Smooth muscle cell (in vitro differentiated cells): ENCODE results near the gene PLVAP. TPM values are rescaled to one million over a fixed set of nuclear protein-coding genes. Genes with fewer than 3 reads are reported as not detected.

Experiments used
- DNase-seq: peaks from one replicate; lab custom pipeline; 2025; ENCODE audit not compliant: unreplicated experiment; lab: John Stamatoyannopoulos, UW
- H2AFZ ChIP-seq: fragments of 200-600 bp; sonication (generic); 2 replicates; pipeline ENCODE4 v1.6.0; 2016; ENCODE audit warnings: antibody characterized with exemption, low read depth, mild to moderate bottlenecking
- H3F3A ChIP-seq: fragments of 200-600 bp; sonication (generic); 2 replicates; pipeline ENCODE4 v1.6.0; 2017; ENCODE audit warnings: antibody characterized with exemption, low read depth
- H3K27ac ChIP-seq: fragments of 200-600 bp; sonication (generic); 2 replicates; pipeline ENCODE4 v1.5.1; 2016; ENCODE audit warnings: low read depth, mild to moderate bottlenecking
- H3K27me3 ChIP-seq: fragments of 200-600 bp; sonication (generic); 2 replicates; pipeline ENCODE4 v1.6.1; 2016; ENCODE audit warnings: low read depth, mild to moderate bottlenecking
- H3K36me3 ChIP-seq: fragments of 200-600 bp; sonication (generic); 2 replicates; pipeline ENCODE4 v1.5.1; 2016; ENCODE audit warnings: low read depth
- H3K4me1 ChIP-seq: fragments of 200-600 bp; sonication (generic); 2 replicates; pipeline ENCODE4 v1.5.1; 2016; ENCODE audit warnings: low read depth
- H3K4me2 ChIP-seq: fragments of 200-600 bp; sonication (generic); 2 replicates; pipeline ENCODE4 v1.6.0; 2016; ENCODE audit warnings: mild to moderate bottlenecking
- H3K4me3 ChIP-seq: fragments of 200-600 bp; sonication (generic); 2 replicates; pipeline ENCODE4 v1.5.1; 2016; ENCODE audit warnings: mild to moderate bottlenecking
- H3K79me2 ChIP-seq: fragments of 200-600 bp; sonication (generic); 2 replicates; pipeline ENCODE4 v1.6.0; 2016; ENCODE audit warnings: low read depth, mild to moderate bottlenecking
- H3K9ac ChIP-seq: fragments of 200-600 bp; sonication (generic); 2 replicates; pipeline ENCODE4 v1.6.0; 2016; ENCODE audit warnings: low read depth
- H3K9me3 ChIP-seq: fragments of 200-600 bp; sonication (generic); replicated peaks from 2 replicates; pipeline ENCODE4 v1.5.1; 2016; ENCODE audit warnings: low read depth
- H4K20me1 ChIP-seq: fragments of 200-600 bp; sonication (generic); 2 replicates; pipeline ENCODE4 v1.6.0; 2016; ENCODE audit warnings: low read depth
- WGBS: methylation state at CpG from one replicate; pipeline ENCODE4 v1.1.7; 2016; ENCODE audit warnings: low lambda C conversion rate; 5-methylcytosine and 5-hydroxymethylcytosine counted together
- polyA plus RNA-seq: library from polyadenylated mRNA; unstranded; fragments of >200 nt; fragmentation: Nextera tagmentation; extraction: Ambion mirVana; gene quantifications from 2 replicates; pipeline ENCODE4 v1.2.1, GENCODE V29; 2016
- total RNA-seq: library from RNA; depleted of rRNA; stranded (reverse); fragments of >200 nt; gene quantifications from 2 replicates; pipeline ENCODE4 v1.2.3, GENCODE V29; 2014
- TF ChIP-seq, protein P1 (sequence below): fragments of 200-600 bp; sonication (generic); IDR thresholded peaks from 2 replicates; pipeline ENCODE4 v1.5.1; 2017; ENCODE audit warnings: borderline replicate concordance, mild to moderate bottlenecking, antibody characterized with exemption; ENCODE audit not compliant: insufficient read depth, poor library complexity, severe bottlenecking

PLVAP gene
- total and polyA plus RNA-seq, 2 experiments from 2014 or later, result not detected

GRCh38 chr19:17303940-17304267 is 73.2 kb downstream of the PLVAP start:
- H2AFZ ChIP-seq, result no peak overlapping the region
- no peak overlapping the region for H3K9ac ChIP-seq
- H3K4me1 ChIP-seq, result peaks cover 8% of the 10 kb centered on the region
- peak overlapping the region; percentile 94 for H3K4me2 ChIP-seq
- peaks cover 5% of the 10 kb centered on the region for H3F3A ChIP-seq
- no peaks in the 10 kb centered on the region for H3K9me3 ChIP-seq
- no peaks in the 10 kb centered on the region for H3K79me2 ChIP-seq
- H4K20me1 ChIP-seq, result no peaks in the 10 kb centered on the region
- no peak overlapping the region for H3K4me3 ChIP-seq
- no peak for DNase-seq
- TF ChIP-seq, protein P1, sequence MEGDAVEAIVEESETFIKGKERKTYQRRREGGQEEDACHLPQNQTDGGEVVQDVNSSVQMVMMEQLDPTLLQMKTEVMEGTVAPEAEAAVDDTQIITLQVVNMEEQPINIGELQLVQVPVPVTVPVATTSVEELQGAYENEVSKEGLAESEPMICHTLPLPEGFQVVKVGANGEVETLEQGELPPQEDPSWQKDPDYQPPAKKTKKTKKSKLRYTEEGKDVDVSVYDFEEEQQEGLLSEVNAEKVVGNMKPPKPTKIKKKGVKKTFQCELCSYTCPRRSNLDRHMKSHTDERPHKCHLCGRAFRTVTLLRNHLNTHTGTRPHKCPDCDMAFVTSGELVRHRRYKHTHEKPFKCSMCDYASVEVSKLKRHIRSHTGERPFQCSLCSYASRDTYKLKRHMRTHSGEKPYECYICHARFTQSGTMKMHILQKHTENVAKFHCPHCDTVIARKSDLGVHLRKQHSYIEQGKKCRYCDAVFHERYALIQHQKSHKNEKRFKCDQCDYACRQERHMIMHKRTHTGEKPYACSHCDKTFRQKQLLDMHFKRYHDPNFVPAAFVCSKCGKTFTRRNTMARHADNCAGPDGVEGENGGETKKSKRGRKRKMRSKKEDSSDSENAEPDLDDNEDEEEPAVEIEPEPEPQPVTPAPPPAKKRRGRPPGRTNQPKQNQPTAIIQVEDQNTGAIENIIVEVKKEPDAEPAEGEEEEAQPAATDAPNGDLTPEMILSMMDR, result no peak
- no peaks in the 10 kb centered on the region for H3K27me3 ChIP-seq
- H3K36me3 ChIP-seq, result no peaks in the 10 kb centered on the region
- 79% methylated on average over 12 of the region's 12 CpGs for WGBS
- no peak overlapping the region for H3K27ac ChIP-seq

DNA sequence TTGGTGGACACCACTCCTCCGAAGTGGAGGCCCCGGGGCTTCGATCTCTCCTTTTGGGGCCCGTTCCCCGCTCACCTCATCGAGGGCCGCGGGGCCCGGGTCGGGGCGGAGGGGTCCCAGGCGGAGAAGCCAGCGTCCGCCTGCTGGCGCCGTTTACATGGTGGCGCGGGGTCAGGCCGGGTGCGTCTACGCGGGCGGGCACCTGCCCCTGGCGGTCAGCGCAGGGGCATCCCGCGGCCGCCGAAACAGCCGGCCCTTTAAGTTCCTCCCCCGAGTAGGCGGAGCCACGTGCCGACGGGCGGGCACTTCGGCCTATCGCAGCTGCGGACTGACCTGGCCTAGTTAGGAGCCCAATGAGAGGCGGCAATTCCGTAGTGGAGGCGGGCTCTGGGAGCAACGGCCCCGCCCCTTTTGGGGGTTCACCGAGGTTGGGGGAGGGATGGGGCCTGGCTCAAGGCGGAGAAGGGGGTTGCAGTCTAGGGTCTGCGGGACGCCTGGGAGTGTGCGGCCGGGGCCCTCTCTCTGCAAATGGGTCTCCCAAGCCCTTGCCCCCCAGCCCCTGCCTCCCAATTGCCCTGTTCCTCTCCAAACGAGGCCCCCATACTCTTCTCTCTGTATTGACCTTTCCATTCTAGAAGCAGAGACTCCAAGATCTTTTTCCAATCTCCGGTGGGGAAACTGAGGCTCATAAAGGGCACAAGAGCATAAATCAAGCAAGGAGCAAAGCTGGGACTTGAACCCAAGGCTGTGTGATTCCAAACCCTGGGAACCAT is 73.8 kb downstream of the PLVAP start, which contains the start of gene ABHD8:
TSS of gene ABHD8 (minus strand) at position 259 of the 773 bp plus-strand sequence. CDS start 1,809 bp downstream, outside the sequence.
- H4K20me1 ChIP-seq, result no peaks in the 10 kb centered on the region
- peak; percentile 83 for DNase-seq
- no peaks in the 10 kb centered on the region for H3K79me2 ChIP-seq
- peak within 1 kb of the TSS; percentile 68 for H3K9ac ChIP-seq
- TF ChIP-seq, protein P1, result peak; percentile 41
- H3K4me1 ChIP-seq, result peaks cover 8% of the 10 kb centered on the region
- no peaks in the 10 kb centered on the region for H3K36me3 ChIP-seq
- no peaks in the 10 kb centered on the region for H3K27me3 ChIP-seq
- H2AFZ ChIP-seq, result peak within 1 kb of the TSS; percentile 87
- H3K4me3 ChIP-seq, result peak within 1 kb of the TSS; percentile 82
- H3K4me2 ChIP-seq, result peak within 1 kb of the TSS; percentile 94
- WGBS, result 4% methylated on average over 51 of the region's 52 CpGs
- peaks cover 5% of the 10 kb centered on the region for H3F3A ChIP-seq
- no peaks in the 10 kb centered on the region for H3K9me3 ChIP-seq
- no peak within 1 kb of the TSS for H3K27ac ChIP-seq

DNA sequence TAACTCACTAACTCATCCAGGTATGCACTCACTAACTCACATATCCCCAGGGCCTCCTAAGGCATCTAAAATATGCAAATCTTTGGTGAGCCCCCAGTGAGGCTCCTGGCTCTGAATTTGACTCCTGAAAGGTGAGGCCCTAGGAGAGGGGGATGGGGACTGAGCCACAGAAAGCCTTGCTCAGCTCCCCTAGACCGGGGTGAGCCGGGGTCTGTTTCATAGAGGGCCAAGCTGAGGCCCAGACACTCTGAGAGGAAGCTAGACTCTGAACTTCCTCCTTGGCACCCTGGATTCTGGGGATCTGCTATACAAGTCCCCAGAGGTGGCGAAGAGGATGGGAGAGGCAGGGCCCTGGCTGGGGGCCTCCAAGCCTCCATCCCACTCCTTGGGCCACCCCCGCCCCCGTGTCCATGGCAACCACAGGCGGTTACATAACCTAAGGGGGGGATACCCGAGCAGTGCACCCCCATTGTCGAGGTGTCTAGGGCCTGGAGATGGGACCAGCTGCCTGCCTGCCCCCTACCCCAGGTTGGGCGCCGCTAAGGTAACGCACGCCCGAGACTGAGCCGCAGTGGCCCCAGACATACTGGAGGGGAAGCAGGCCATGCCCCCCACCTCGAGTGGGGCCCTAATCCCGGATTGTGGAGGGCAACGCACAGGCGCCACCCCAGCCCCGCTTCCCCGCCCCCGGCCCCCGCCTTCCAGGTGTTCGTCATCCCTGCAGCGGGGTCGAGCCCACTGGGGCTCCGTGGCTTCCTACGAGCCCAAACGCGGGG is 74.6 kb downstream of the PLVAP start:
- peak overlapping the region; percentile 94 for H3K4me2 ChIP-seq
- H3K79me2 ChIP-seq, result no peaks in the 10 kb centered on the region
- no peaks in the 10 kb centered on the region for H4K20me1 ChIP-seq
- H3F3A ChIP-seq, result peaks cover 5% of the 10 kb centered on the region
- no peaks in the 10 kb centered on the region for H3K27me3 ChIP-seq
- H3K4me3 ChIP-seq, result peak overlapping the region; percentile 82
- no peak for DNase-seq
- H3K9me3 ChIP-seq, result no peaks in the 10 kb centered on the region
- no peak overlapping the region for H3K27ac ChIP-seq
- peak overlapping the region; percentile 87 for H2AFZ ChIP-seq
- peaks cover 8% of the 10 kb centered on the region for H3K4me1 ChIP-seq
- H3K9ac ChIP-seq, result peak overlapping the region; percentile 68
- WGBS, result 22% methylated on average over 28 of the region's 29 CpGs
- H3K36me3 ChIP-seq, result no peaks in the 10 kb centered on the region
- TF ChIP-seq, protein P1, result no peak

Other genes with a start within 250 kb of the PLVAP start
- 12.8 and 16.4 TPM in 2 replicates for gene USE1, start 162.0 kb downstream of the PLVAP start, total RNA-seq
- gene USE1, start 162.0 kb downstream of the PLVAP start, polyA plus RNA-seq, result 28.8 and 45.4 TPM in 2 replicates
- gene OCEL1, start 151.1 kb downstream of the PLVAP start, total RNA-seq, result 2.9 and 3.2 TPM in 2 replicates
- 34.9 and 41.3 TPM in 2 replicates for gene OCEL1, start 151.1 kb downstream of the PLVAP start, polyA plus RNA-seq
- gene NR2F6, start 131.4 kb downstream of the PLVAP start, total RNA-seq, result 47.8 and 57.4 TPM in 2 replicates
- gene NR2F6, start 131.4 kb downstream of the PLVAP start, polyA plus RNA-seq, result 99.8 and 104 TPM in 2 replicates
- gene USHBP1, start 112.6 kb downstream of the PLVAP start, total RNA-seq, result not detected in 2 replicates
- gene USHBP1, start 112.6 kb downstream of the PLVAP start, polyA plus RNA-seq, result not detected in 2 replicates
- gene BABAM1, start 109.9 kb downstream of the PLVAP start, total RNA-seq, result 62.0 and 69.8 TPM in 2 replicates
- gene BABAM1, start 109.9 kb downstream of the PLVAP start, polyA plus RNA-seq, result 108 and 110 TPM in 2 replicates
- 0.36 and 1.0 TPM in 2 replicates for gene ANKLE1, start 95.4 kb downstream of the PLVAP start, total RNA-seq
- 0.61 and 1.3 TPM in 2 replicates for gene ANKLE1, start 95.4 kb downstream of the PLVAP start, polyA plus RNA-seq
- gene ABHD8, start 73.9 kb downstream of the PLVAP start, total RNA-seq, result 6.1 and 9.2 TPM in 2 replicates
- 15.1 and 16.6 TPM in 2 replicates for gene ABHD8, start 73.9 kb downstream of the PLVAP start, polyA plus RNA-seq
- gene MRPL34, start 71.5 kb downstream of the PLVAP start, total RNA-seq, result 32.0 and 67.2 TPM in 2 replicates
- 78.6 and 84.2 TPM in 2 replicates for gene MRPL34, start 71.5 kb downstream of the PLVAP start, polyA plus RNA-seq
- gene DDA1, start 67.8 kb downstream of the PLVAP start, total RNA-seq, result 26.5 and 26.9 TPM in 2 replicates
- 51.8 and 72.4 TPM in 2 replicates for gene DDA1, start 67.8 kb downstream of the PLVAP start, polyA plus RNA-seq
- gene ANO8, start 42.5 kb downstream of the PLVAP start, total RNA-seq, result 6.4 and 8.0 TPM in 2 replicates
- gene ANO8, start 42.5 kb downstream of the PLVAP start, polyA plus RNA-seq, result 1.3 and 2.4 TPM in 2 replicates
- gene GTPBP3, start 39.8 kb downstream of the PLVAP start, total RNA-seq, result 11.7 and 16.5 TPM in 2 replicates
- gene GTPBP3, start 39.8 kb downstream of the PLVAP start, polyA plus RNA-seq, result 19.6 and 23.3 TPM in 2 replicates
- not detected in 2 replicates for gene CCDC194, start 16.9 kb upstream of the PLVAP start, total RNA-seq
- not detected in 2 replicates for gene CCDC194, start 16.9 kb upstream of the PLVAP start, polyA plus RNA-seq
- 3.7 and 5.2 TPM in 2 replicates for gene BST2, start 28.3 kb upstream of the PLVAP start, total RNA-seq
- 14.4 and 22.4 TPM in 2 replicates for gene BST2, start 28.3 kb upstream of the PLVAP start, polyA plus RNA-seq
- gene MVB12A, start 42.7 kb upstream of the PLVAP start, total RNA-seq, result 46.6 and 68.1 TPM in 2 replicates
- gene MVB12A, start 42.7 kb upstream of the PLVAP start, polyA plus RNA-seq, result 89.6 and 98.1 TPM in 2 replicates
- gene TMEM221, start 71.3 kb upstream of the PLVAP start, total RNA-seq, result 0.31 and 1.5 TPM in 2 replicates
- gene TMEM221, start 71.3 kb upstream of the PLVAP start, polyA plus RNA-seq, result 0.63 and 1.5 TPM in 2 replicates
- 0.45 TPM in 1 of 2 replicates, not detected in the other for gene NXNL1, start 83.6 kb upstream of the PLVAP start, total RNA-seq
- gene NXNL1, start 83.6 kb upstream of the PLVAP start, polyA plus RNA-seq, result not detected in 2 replicates
- 6.8 and 9.7 TPM in 2 replicates for gene SLC27A1, start 93.2 kb upstream of the PLVAP start, total RNA-seq
- gene SLC27A1, start 93.2 kb upstream of the PLVAP start, polyA plus RNA-seq, result 11.5 and 11.6 TPM in 2 replicates
- gene PGLS, start 134.3 kb upstream of the PLVAP start, total RNA-seq, result 47.1 and 57.1 TPM in 2 replicates
- gene PGLS, start 134.3 kb upstream of the PLVAP start, polyA plus RNA-seq, result 77.1 and 92.4 TPM in 2 replicates
- gene COLGALT1, start 178.3 kb upstream of the PLVAP start, total RNA-seq, result 126 and 129 TPM in 2 replicates
- gene COLGALT1, start 178.3 kb upstream of the PLVAP start, polyA plus RNA-seq, result 124 and 151 TPM in 2 replicates